Renal cortical epithelial cell (primary cell): ENCODE results near the gene AIRE. TPM values are rescaled to one million over a fixed set of nuclear protein-coding genes. Genes with fewer than 3 reads are reported as not detected.
"Not testable (repeated sequence)": the region's sequence is repeated elsewhere in the genome, so short reads cannot be mapped to it uniquely, and the experiment has no call there.

Source experiments
- DNase-seq: peaks from one replicate; pipeline ENCODE4 v3.0.0-alpha.2; 2011; ENCODE audit warnings: low read depth
- total RNA-seq: library from RNA; depleted of rRNA; stranded (reverse); fragments of >200 nt; gene quantifications from 2 replicates; pipeline ENCODE4 v1.2.3, GENCODE V29; 2014

The AIRE gene
- total RNA-seq, 1 donor from 2014 or later, result not detected

DNA sequence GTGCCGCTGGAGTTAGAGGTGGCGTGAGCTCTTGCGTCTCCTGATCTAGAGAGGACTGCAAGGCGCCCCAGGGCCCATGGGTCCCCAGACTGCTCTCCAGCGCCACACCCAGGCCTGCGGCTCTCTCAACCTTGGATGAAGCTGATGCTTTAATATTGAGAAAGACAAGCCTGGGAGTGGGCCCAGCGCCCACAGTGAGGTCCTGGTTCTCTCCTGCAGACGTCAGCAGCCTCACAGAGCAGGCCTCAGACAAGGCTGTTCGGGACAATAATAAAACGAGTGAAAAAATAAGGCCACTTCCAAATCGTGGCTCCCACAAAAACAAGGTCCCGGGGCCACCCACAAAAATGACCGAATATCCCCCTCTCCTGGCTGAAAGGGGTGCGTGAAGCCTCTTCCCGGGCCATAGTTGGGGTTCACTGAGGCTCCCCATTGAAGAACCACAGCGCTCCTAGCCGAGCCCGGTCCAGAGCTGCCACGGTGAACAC, 18.0 kb upstream of the AIRE start:
- no peak for DNase-seq

- no peak for DNase-seq
These were observed 16.6 kb upstream of the AIRE start for GRCh38 chr21:44269090-44269489.

- DNase-seq, result no peak
These were observed 14.0 kb upstream of the AIRE start for GRCh38 chr21:44271558-44272283.

DNA sequence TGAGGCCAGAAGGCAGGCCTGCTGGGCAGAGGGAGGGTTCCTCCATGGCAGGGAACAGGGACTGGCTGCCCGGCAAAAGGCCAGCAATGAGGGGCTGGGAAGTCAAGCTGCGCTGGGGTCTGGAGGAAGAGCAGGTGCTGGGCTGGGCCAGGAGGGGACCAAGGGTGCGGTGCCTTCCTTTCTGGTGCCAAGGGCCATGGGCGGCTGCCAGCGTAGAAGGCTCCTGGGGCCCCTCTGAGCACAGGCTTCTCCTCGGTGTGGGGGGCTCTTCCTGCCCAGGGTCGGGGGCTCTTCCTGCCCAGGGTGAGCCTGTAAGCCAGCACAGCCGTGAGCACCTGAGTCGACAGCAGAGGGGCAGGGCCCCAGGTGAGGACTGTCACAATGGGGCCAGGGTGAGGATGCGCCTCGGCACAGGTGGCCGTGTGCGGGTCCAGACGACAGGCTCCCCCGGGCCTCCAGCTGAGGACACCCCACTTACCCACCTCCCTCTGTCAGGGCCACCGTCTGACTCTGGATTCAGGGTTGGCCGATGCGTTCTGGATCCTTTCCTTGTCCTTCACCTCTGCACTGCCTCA, 13.3 kb upstream of the AIRE start:
- no peak for DNase-seq

GRCh38 chr21:44273046-44273445, 12.6 kb upstream of the AIRE start:
- DNase-seq, result no peak

DNA sequence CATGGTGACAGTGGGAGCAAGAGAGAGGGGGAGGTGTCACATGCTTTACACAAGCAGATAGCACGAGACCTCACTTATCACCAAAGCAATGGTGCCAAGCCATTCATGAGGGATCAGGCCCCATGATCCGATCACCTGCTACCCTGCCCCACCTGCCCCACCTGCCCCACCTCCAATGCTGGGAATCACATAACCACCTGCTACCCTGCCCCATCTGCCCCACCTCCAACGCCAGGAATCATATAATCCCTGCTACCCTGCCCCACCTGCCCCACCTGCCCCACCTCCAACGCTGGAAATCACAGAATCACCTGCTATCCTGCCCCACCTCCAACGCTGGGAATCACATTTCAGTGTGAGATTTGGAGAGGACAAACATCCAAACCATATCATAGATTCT, 10.6 kb upstream of the AIRE start:
- DNase-seq, result no peak

DNA sequence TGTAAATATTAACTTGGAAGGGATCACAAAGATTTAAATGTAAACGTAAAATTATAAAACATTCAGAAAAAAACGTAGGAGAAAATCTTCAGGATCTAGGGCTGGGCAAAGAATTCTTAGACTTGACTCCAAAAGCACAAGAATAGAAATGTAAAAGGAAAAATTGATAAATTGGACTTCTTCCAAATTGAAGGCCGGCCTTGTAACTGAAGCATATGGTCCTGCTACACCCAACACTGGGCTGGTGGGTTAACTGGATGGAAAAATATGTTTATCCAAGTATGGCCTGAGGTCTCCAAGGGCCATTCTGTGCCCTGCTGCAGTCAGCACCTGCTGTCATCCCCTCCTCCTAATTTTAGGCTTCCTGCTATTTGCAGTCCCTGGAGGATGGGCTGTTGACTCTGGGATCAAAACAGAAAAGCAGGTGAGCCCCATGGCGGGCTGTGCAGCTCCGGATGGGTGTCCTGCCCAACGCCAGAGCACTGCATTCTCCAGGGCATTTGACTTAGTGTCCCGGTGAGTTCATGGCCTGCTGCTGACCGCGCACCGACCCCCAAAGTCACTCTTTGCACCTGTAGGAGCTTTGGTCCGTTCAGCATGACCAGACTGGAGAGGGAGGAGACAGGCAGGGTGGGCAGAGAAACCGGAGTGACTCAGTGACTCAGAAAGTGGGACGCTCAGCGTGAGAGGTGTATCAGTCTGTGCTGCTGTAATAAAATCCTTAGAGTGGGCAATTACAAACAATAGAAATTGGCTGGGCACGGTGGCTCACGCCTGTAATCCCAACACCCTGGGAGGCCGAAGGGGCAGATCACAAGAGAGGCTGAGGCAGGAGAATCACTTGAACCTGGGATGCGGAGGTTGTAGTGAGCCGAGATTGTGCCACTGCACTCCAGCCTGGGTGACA, 6.1 kb upstream of the AIRE start:
- DNase-seq, result no peak

- no peak for DNase-seq
These were observed 3.9 kb upstream of the AIRE start for GRCh38 chr21:44281801-44282200.

GRCh38 chr21:44282370-44282769, 3.3 kb upstream of the AIRE start:
- no peak for DNase-seq

GRCh38 chr21:44283211-44283785, 2.4 kb upstream of the AIRE start:
- not testable (repeated sequence) for DNase-seq

- DNase-seq, result no peak
These were observed 1.7 kb upstream of the AIRE start for GRCh38 chr21:44283948-44284347.

DNA sequence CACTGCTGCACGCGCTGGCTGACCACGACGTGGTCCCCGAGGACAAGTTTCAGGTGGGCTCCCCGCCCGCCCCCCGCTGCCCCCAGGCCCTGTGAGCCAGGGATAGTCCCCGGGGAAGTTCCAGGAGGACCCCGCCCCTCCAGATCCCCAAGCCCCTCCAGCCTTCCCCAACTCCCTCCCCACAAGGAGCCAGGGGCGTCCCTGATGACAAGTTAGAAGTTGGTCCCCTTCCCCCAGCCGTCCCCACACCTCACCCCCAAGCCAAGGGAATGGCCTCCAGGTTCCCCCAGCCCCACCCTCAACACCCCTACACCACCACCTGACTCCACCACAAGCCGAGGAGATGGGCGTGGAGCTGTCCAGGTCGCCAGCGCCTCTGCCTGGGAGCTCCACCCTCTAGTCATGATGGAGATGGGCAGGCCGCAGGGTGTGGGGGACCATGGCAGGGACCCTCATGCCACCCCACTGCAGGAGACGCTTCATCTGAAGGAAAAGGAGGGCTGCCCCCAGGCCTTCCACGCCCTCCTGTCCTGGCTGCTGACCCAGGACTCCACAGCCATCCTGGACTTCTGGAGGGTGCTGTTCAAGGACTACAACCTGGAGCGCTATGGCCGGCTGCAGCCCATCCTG, 525 bp downstream of the AIRE start:
- DNase-seq, result no peak

DNA sequence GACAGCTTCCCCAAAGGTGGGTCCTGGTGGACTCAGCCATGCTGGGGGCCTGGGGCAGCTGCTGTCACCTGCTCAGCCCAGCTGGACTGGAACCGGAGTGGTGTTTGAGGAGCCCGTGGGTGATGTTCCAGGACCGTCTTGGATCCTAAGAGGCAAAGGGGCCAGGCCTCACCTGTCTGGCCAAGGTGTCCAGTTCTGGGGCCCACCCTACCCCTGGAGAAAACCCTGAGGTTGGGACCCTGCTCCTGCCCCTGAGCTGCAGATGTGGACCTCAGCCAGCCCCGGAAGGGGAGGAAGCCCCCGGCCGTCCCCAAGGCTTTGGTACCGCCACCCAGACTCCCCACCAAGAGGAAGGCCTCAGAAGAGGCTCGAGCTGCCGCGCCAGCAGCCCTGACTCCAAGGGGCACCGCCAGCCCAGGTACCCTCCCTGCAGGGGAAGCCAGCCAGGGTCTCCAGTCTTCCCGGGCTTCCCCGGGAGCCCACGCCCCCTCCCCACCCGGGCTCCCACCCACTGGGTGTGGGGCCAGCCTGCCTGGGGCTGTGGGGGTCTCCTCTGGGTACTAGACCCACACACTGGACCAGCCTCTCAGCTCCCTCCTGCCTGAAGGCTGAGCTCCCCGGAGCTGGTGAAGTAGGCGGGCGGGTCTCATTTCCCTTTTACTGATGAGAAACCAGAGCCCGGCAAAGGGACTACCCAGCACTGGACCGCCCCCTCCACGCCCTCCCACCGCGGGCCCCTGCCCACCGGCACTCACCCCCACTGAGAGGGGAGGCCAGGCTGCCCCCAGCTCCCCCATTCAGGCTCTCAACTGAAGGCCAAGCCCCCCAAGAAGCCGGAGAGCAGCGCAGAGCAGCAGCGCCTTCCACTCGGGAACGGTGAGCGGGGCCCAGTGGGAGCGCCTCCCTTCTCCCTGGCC, 1.3 kb downstream of the AIRE start:
- no peak for DNase-seq

- no peak for DNase-seq
These were observed 2.8 kb downstream of the AIRE start for GRCh38 chr21:44288251-44289110.

DNA sequence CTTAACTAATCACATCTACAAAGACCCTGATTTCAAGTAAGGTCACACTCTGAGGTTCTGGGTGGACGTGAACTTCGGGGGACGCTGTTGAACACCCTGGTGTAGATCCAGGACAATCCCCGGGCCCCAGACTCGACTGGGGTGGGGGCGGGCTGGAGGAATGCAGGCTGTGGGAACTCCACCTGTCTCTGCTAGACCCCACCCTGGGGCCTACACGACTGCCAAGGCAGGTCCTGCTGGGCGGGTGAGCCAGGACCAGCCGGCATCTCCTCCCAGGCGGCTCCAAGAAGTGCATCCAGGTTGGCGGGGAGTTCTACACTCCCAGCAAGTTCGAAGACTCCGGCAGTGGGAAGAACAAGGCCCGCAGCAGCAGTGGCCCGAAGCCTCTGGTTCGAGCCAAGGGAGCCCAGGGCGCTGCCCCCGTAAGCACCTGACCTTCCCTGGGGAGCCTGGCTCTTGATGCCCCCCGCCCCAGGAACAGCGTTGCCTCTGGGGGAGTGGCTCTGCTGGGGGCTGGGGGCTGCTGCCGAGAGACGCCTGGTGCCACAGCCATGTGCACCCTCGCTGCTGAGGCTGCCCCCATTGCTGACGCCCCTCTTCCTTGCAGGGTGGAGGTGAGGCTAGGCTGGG, 3.8 kb downstream of the AIRE start:
- DNase-seq, result no peak

DNA sequence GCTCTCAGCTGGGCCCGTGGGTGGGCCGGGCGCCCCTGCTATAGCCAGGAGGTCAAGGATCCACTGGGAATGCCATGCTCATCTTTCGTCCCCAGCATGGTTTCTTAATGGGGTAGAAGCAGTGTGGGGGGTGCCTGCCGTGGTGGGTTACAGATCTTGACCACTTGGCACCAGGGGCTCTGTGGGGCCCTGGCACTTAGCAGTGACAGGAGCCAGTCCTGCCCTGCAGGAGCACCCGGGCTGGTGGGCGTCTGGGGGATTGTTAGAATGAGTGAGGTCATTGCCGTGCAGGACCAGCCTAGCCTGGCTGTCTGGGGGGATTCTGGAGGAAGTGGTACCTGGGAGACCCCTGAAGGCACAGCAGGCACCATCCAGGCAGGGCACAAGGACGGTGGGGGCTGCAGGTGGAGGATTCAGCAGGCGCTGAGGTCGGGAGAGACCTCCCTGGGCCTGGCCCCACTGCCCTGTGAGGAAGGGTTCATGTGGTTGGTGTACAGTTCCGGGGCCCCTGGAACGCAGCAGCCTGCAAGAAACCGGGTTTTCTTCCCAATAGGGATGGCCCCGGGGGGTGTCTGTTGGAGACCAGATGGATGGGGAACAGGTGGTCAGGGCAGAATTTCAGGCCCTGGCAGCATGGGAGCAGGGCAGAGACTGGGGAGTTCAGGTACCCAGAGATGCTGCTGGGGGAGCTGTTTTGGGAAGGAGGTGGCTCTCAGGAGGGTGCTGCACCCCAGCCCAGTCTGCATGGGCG, 4.8 kb downstream of the AIRE start:
- no peak for DNase-seq

GRCh38 chr21:44291078-44291935, 5.6 kb downstream of the AIRE start:
- DNase-seq, result no peak
